ENCODE measurements around the gene MOB3A.

MOB3A gene

GRCh38 chr19:2021453-2022140, 74.5 kb downstream of the MOB3A start:
- no peak for DNase-seq
